ENCODE measurements around the gene HAGHL. TPM values are rescaled to one million over a fixed set of nuclear protein-coding genes. Genes with fewer than 3 reads are reported as not detected.
A peak's percentile ranks its signal among the peaks of the same experiment; 100 is the strongest.
"Not testable (repeated sequence)": the region's sequence is repeated elsewhere in the genome, so short reads cannot be mapped to it uniquely, and the experiment has no call there.

HAGHL gene
- total RNA-seq, 1 donor = 22.6 TPM

GRCh38 chr16:686459-687260 lies 40.2 kb upstream of the HAGHL start:
- DNase-seq (ENCODE audit: low read depth in 2 of 3, low spot score in 2 of 3) = no peak

- DNase-seq (ENCODE audit: low read depth in 2 of 3, low spot score in 2 of 3) = no peak
Measured at GRCh38 chr16:687499-687898, 39.4 kb upstream of the HAGHL start.

DNA sequence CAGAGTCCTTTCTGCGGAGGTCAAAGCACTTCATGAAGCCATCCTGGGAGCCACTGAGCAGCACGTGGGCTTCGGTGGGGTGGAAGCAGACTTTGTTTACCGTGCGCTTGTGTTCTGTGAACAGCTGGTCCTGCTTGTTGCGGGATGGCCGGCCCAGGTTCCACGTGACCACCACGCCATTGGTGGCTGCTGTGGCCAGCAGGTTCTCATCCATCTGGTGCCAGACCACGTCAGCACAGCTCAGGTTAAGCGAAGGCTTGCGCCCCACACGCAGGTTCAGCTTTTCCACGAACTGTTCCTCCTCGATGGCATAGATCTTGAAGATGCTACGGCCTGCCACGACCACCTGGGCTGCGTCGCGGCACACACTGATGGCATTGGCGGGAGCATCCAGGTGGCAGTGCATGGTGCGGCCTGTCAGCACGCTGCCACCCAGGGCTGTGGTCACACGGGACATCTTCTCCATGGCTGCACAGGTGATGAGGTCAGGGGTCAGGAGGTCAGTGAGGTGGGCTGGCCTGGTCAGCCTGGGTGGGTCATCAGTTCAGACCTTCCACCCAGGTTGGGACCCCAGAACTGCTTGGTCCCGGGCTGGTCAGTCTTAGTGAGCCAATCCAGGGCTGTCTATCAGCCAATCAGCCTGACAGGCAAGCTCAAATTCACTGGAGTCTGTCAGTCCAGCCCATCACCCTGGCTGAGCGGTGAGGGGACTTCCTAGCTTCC lies 37.6 kb upstream of the HAGHL start:
- no peak for DNase-seq (ENCODE audit: low read depth in 2 of 3, low spot score in 2 of 3)

GRCh38 chr16:691242-691641 lies 35.7 kb upstream of the HAGHL start:
- DNase-seq (ENCODE audit: low read depth in 2 of 3, low spot score in 2 of 3) = not testable (repeated sequence)

GRCh38 chr16:692356-693108 lies 34.4 kb upstream of the HAGHL start:
- DNase-seq (ENCODE audit: low read depth in 2 of 3, low spot score in 2 of 3) = no peak

GRCh38 chr16:693364-693763 lies 33.5 kb upstream of the HAGHL start:
- DNase-seq (ENCODE audit: low read depth in 2 of 3, low spot score in 2 of 3) = no peak

GRCh38 chr16:693766-694165 lies 33.1 kb upstream of the HAGHL start:
- no peak for DNase-seq (ENCODE audit: low read depth in 2 of 3, low spot score in 2 of 3)

DNA sequence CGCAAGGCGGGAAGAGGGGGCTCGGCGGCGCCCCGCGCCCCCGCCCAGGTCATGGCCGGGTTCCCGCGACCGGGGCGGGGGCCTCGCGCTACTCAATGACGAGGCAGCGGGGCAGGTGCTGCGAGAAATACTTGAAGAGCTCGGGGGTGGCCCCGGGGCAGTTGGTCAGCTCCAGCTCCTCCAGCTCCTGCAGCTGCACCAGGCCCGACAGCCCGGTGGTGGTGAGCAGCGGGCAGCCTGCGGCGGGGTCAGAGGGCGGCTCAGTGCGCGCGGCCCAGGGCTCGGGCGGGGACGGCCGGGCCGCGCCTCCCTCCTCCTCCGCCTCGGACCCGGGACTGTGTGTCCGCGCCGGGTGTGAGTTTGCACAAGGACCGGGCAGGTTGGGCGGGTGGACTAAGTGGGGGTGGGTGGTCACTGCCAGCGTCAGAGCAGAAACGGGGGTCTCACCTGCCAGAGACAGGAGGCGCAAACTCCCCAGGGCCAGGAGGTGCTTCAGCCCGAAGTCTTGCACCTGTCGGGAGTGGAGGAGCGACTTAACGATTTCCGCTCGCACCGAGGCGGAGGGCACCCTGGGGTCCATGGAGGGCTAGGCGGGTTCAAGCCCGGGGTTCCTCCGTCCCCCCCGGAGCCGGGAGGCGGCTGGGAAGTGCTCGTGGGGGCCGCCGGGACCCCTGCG lies 32.6 kb upstream of the HAGHL start:
- no peak for DNase-seq (ENCODE audit: low read depth in 2 of 3, low spot score in 2 of 3)

- DNase-seq (ENCODE audit: low read depth in 2 of 3, low spot score in 2 of 3) = no peak
Measured at GRCh38 chr16:694863-695354, 32.0 kb upstream of the HAGHL start.

GRCh38 chr16:695355-696089 lies 31.4 kb upstream of the HAGHL start:
- peak in 1 of 3 donors; percentile 53 for DNase-seq (ENCODE audit: low read depth in 2 of 3, low spot score in 2 of 3)

DNA sequence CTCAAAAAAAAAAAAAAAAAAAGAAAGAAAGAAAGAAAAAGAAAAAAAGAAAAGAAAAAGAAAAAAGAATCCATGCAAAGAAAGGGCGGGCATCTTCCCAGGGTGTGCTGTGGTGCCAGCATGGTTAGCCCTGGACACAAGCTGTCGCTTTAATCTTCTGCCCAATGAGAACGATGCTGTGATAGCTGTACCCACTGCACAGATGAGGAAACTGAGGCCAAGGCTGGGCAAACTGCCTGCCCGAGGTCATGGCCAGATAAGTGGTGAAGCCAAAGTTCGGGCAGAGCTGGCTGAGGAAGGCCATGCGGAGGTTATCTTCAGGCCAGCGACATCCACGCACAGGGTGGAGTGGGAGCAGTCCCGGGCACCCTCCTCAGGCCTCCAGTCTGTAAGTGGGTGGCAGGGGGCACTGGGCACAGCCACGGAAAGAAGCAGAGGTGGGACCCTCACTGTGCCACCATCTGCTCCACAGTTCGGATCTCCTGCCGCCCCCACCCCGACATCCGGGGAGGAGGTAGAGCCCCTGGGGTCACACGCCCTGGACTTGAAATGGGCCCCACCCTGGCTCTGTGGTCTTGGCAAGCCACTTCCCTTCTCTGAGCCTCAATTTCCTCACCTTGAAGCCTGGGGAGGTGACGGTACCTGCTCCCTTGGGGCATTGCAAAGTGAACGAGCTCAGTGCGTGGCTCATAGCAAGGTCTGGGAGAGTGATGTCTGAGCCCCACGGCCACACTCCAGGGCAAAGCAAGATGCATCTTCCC lies 27.8 kb upstream of the HAGHL start:
- DNase-seq (ENCODE audit: low read depth in 2 of 3, low spot score in 2 of 3) = no peak

GRCh38 chr16:700684-701584 lies 26.0 kb upstream of the HAGHL start:
- peak in 1 of 3 donors; percentile 43 for DNase-seq (ENCODE audit: low read depth in 2 of 3, low spot score in 2 of 3)

- no peak for DNase-seq (ENCODE audit: low read depth in 2 of 3, low spot score in 2 of 3)
Measured at GRCh38 chr16:702341-702740, 24.6 kb upstream of the HAGHL start.

DNA sequence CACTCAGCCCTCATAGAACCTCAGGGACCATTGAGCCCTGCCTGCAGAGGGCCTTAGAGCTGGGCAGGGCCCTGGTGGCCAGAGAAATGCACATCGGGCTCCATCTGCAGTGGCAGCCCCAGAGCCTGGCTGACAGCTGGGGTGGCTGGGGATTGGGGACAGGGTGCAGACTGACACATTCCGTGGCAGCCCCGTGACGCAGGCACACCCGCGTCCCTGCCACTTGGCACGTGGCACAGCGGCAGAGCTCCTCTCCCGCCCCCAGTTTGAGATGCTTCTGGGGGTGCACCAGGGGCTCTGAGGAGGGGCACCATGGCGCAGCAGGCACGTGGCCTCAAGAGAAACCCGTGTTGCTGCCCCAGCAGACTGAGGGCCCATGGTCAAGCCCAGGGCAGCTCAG lies 23.5 kb upstream of the HAGHL start:
- no peak for DNase-seq (ENCODE audit: low read depth in 2 of 3, low spot score in 2 of 3)

DNA sequence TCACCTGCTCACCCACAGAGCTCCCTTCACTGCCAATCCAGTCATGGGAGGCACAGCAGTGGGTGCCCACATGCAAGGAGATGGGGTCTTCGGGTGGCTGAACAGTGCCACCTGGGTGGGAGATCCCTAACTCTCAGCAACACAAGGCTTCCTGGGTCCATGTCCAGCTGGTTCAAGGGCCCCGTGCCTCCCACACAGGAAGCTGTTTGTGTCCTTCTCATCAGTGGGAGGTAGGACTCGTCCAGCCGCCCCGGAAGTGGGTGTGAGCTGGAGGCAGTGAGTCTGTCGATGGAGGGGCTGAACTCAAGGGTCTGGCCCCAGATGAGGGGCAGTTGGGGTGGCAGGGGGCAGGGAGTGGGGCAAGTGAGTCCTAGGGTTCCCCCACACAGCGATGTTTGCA lies 22.9 kb upstream of the HAGHL start:
- DNase-seq (ENCODE audit: low read depth in 2 of 3, low spot score in 2 of 3) = no peak

DNA sequence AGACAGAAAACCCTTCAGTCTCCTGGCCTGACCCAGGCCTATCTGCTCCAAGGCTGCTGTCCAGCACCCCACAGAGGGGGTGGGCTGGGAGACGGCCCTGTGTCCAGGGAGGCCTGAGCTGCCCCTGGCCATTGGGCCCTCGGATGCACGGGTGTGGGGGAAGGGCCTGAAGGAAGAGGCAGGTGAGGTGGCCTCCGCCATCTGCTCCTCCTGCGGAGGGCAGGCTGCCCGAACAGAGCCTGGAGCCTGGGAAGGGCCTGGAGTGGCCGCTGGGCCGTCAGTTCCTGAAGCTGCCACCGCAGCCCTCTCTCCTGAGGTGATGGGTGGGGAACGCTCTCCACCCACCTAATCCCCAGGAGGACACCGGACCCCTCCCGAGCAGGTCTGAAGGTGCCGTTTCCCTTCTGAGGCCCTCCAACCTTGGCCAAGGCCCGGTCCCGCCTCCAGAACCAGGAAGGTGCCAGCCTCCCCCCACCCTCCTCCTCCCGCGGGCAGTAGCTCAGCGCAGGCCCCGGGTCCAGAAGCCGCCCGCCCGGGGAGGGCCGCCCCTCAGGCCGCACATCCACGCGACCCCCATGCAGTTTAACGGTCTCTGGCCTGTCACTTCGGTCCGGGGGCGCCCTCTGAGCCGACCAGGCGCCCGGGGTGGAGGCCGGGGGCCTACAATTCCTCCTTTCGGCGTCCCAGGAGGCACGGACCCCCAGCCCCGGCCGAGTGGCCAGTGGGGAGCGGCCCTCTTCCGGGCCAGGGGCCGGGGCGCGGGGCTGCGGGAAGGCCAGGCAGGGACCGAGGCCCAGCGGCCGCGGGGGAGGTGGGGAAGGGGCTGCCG lies 22.1 kb upstream of the HAGHL start:
- DNase-seq (ENCODE audit: low read depth in 2 of 3, low spot score in 2 of 3) = no peak

- DNase-seq (ENCODE audit: low read depth in 2 of 3, low spot score in 2 of 3) = no peak
Measured at GRCh38 chr16:705431-706188, 21.3 kb upstream of the HAGHL start, which contains the start of gene FBXL16. Gene FBXL16, minus strand, starts transcription at chr16:705801. Its CDS starts 8,396 bp downstream, at chr16:697405.

All from hematopoietic multipotent progenitor cell (in vitro differentiated cells).